ENCODE results near the gene PDGFRB. TPM values are rescaled to one million over a fixed set of nuclear protein-coding genes. Genes with fewer than 3 reads are reported as not detected.

Gene PDGFRB
- total and polyA plus RNA-seq, 9 of the 15 experiments (the other 6 are each of a cell fraction or from before 2014, with no cell fraction given): 0.01 to 1.5 (median 0.09) TPM; not detected in 3

- H4K20me1 ChIP-seq (replicated peaks; ENCODE audit: control insufficient read depth, insufficient read depth, low read length): peaks cover 7% of the 10 kb centered on the region; the same call in 1 of the 2 replicates
- H2AFZ ChIP-seq (ENCODE audit: low read depth, low read length): peak overlapping the region; percentile 35; the same call in 1 of the 2 replicates
- WGBS (ENCODE audit: insufficient coverage, low coverage, missing lambda C conversion rate): 5% methylated on average over 9 of the region's 9 CpGs
- H3K4me1 ChIP-seq (replicated peaks in 1 of 2; ENCODE audit: control insufficient read depth in 2 of 2, insufficient read depth in 2 of 2, low read length in 2 of 2): peaks cover 17 to 19% of the 10 kb centered on the region in 2 experiments; a peak in 4 of 5 replicates
- ChIA-PET POLR2A (interaction anchor here (0.6 to 0.7 kb wide), 2 partner anchors 30 to 93 kb away, joined by 3 read pairs; no protein-coding TSS in a partner anchor), CTCF (ENCODE audit: low intra/inter-chr PET ratio) (no interaction called here)
- H3K9me3 ChIP-seq (replicated peaks; ENCODE audit: control insufficient read depth, insufficient read depth, low read depth, low read length): no peaks in the 10 kb centered on the region
- DNase-seq (ENCODE audit: extremely low read depth in 1 of 4, low spot score in 3 of 4) (no peak), ATAC-seq (no peak), FAIRE-seq (no peak)
- in situ Hi-C loops (cut with MboI) (no loop called here), intact Hi-C loops (cut with micrococcal nuclease) (no loop called here)
- no peak overlapping the region; a peak in 1 of 4 replicates for H3K9ac ChIP-seq (ENCODE audit: insufficient read depth in 1 of 2, low read depth in 2 of 2, low read length in 2 of 2)
- TF ChIP-seq NFE2 (IDR thresholded peaks at IDR 0.05; ENCODE audit: low read depth) (peak; percentile 9; the same call in 1 of the 2 replicates), ID3 (CRISPR knock-in tag; IDR thresholded peaks at IDR 0.05) (no peak), ID3 (tag; IDR thresholded peaks at IDR 0.05) (no peak)
- H3K9me1 ChIP-seq (ENCODE audit: control insufficient read depth, insufficient read depth, low read length): no peaks in the 10 kb centered on the region
- no peaks in the 10 kb centered on the region for H3K36me3 ChIP-seq (ENCODE audit: control insufficient read depth, insufficient read depth, low read length)
- H3K79me2 ChIP-seq (ENCODE audit: control insufficient read depth, insufficient read depth, low read length): no peaks in the 10 kb centered on the region
- H3K4me3 ChIP-seq: no peak overlapping the region
- no TSS peak for BruUV-seq (replicated peaks)
- H3K27ac ChIP-seq (ENCODE audit: extremely low read depth, low read depth, low read length): no peak overlapping the region
- peaks cover 18 to 42% of the 10 kb centered on the region in 2 experiments; a peak in 4 of 5 replicates for H3K27me3 ChIP-seq (ENCODE audit: control insufficient read depth in 2 of 2, insufficient read depth in 2 of 2, low read length in 2 of 2)
- H3K4me2 ChIP-seq (ENCODE audit: insufficient read depth, low read length): peak overlapping the region; percentile 19
Observed at GRCh38 chr5:150156027-150156368, 353 bp upstream of the PDGFRB start.

- CTCF ChIA-PET (ENCODE audit: low intra/inter-chr PET ratio): no interaction called here
- no peak overlapping the region for H3K27ac ChIP-seq (ENCODE audit: extremely low read depth, low read depth, low read length)
- peaks cover 6 to 12% of the 10 kb centered on the region in 2 experiments; a peak in 4 of 5 replicates for H3K4me1 ChIP-seq (replicated peaks in 1 of 2; ENCODE audit: control insufficient read depth in 2 of 2, insufficient read depth in 2 of 2, low read length in 2 of 2)
- no peak for DNase-seq (ENCODE audit: extremely low read depth in 1 of 4, low spot score in 3 of 4)
- no peak overlapping the region for H3K9ac ChIP-seq (ENCODE audit: insufficient read depth in 1 of 2, low read depth in 2 of 2, low read length in 2 of 2)
- in situ Hi-C loops (cut with MboI): no loop called here
- no peak for ATAC-seq
- BruUV-seq (replicated peaks): no TSS peak
- no peak for FAIRE-seq
- no peak overlapping the region for H3K4me2 ChIP-seq (ENCODE audit: insufficient read depth, low read length)
- 5% methylated on average over 6 of the region's 7 CpGs for WGBS (ENCODE audit: insufficient coverage, low coverage, missing lambda C conversion rate)
- peaks cover 22 to 48% of the 10 kb centered on the region in 2 experiments; a peak in 4 of 5 replicates for H3K27me3 ChIP-seq (ENCODE audit: control insufficient read depth in 2 of 2, insufficient read depth in 2 of 2, low read length in 2 of 2)
- no peaks in the 10 kb centered on the region for H3K79me2 ChIP-seq (ENCODE audit: control insufficient read depth, insufficient read depth, low read length)
- H3K9me3 ChIP-seq (replicated peaks; ENCODE audit: control insufficient read depth, insufficient read depth, low read depth, low read length): no peaks in the 10 kb centered on the region
- intact Hi-C loops (cut with micrococcal nuclease): no loop called here
- POLR2A ChIA-PET: interaction anchor here (0.6 to 1.5 kb wide), 3 partner anchors 60 to 896 kb away, joined by 3 read pairs; no protein-coding TSS in a partner anchor
- TF ChIP-seq RBM39 (optimal IDR thresholded peaks at IDR 0.05; ENCODE audit: low read depth, low read length): no peak
- no peak for TF ChIP-seq BHLHE40 (IDR thresholded peaks at IDR 0.05; ENCODE audit: low read length)
- no peak for TF ChIP-seq MCM7 (IDR thresholded peaks at IDR 0.05)
- TF ChIP-seq HMGN3 (IDR thresholded peaks at IDR 0.05; ENCODE audit: borderline replicate concordance, extremely low read depth, insufficient read length, low read depth, low read length): no peak
- no peak for TF ChIP-seq KAT2B (IDR thresholded peaks at IDR 0.05; ENCODE audit: low read depth, low read length)
- no peak for TF ChIP-seq MBD2 (IDR thresholded peaks at IDR 0.05; ENCODE audit: borderline replicate concordance, low read depth)
- TF ChIP-seq TGIF2 (CRISPR knock-in tag; IDR thresholded peaks at IDR 0.05): no peak
- TF ChIP-seq HDAC1 (IDR thresholded peaks at IDR 0.05): no peak
- H3K36me3 ChIP-seq (ENCODE audit: control insufficient read depth, insufficient read depth, low read length): no peaks in the 10 kb centered on the region
- no peak overlapping the region for H3K4me3 ChIP-seq
- no peak overlapping the region for H2AFZ ChIP-seq (ENCODE audit: low read depth, low read length)
- no peaks in the 10 kb centered on the region for H3K9me1 ChIP-seq (ENCODE audit: control insufficient read depth, insufficient read depth, low read length)
- peaks cover 7% of the 10 kb centered on the region; the same call in 1 of the 2 replicates for H4K20me1 ChIP-seq (replicated peaks; ENCODE audit: control insufficient read depth, insufficient read depth, low read length)
Observed at GRCh38 chr5:150154618-150155128, 972 bp downstream of the PDGFRB start.
